ENCODE data around the gene CAST. TPM values are rescaled to one million over a fixed set of nuclear protein-coding genes. Genes with fewer than 3 reads are reported as not detected.

CAST gene
- total RNA-seq, 1 experiment from 2014 or later = 52.3 TPM

- Histone ChIP-seq H3K9me3 (ENCODE audit: control insufficient read depth, low read depth, low read length) (no peaks in the 10 kb centered on the region), H3K79me1 (ENCODE audit: insufficient read depth, low read depth, low read length, poor library complexity, severe bottlenecking) (no peaks in the 10 kb centered on the region), H3K27ac (ENCODE audit: insufficient read length, low read depth, low read length) (no peak overlapping the region), H3K18ac (ENCODE audit: insufficient read length, low read depth, low read length) (no peak overlapping the region), H3K4me2 (ENCODE audit: insufficient read depth, insufficient read length, low read length) (no peak overlapping the region), H3K4me1 (ENCODE audit: insufficient read depth, low read length) (no peaks in the 10 kb centered on the region), H3K14ac (ENCODE audit: insufficient read depth, low read length) (no peak overlapping the region), H4K8ac (replicated peaks; ENCODE audit: insufficient read length, low read depth, low read length) (no peak overlapping the region), H3K27me3 (ENCODE audit: insufficient read depth, low read length) (no peaks in the 10 kb centered on the region), H2BK15ac (ENCODE audit: low read depth, low read length) (no peak overlapping the region), H3K23ac (ENCODE audit: insufficient read length, low read depth, low read length) (no peak overlapping the region), H4K5ac (ENCODE audit: insufficient read length, low read depth, low read length) (no peak overlapping the region), H3K4ac (ENCODE audit: low read depth, low read length) (no peak overlapping the region), H2BK20ac (ENCODE audit: low read depth, low read length, poor library complexity, severe bottlenecking) (no peak overlapping the region), H3K56ac (ENCODE audit: insufficient read length, low read depth, low read length) (no peak overlapping the region), H2AK5ac (ENCODE audit: insufficient read length, low read length) (no peak overlapping the region), H2BK12ac (ENCODE audit: insufficient read length, low read depth, low read length) (no peak overlapping the region), H2BK120ac (ENCODE audit: low read depth, low read length, poor library complexity, severe bottlenecking) (no peak overlapping the region), H4K20me1 (ENCODE audit: control insufficient read depth, insufficient read depth, insufficient read length) (no peaks in the 10 kb centered on the region), H3K79me2 (ENCODE audit: insufficient read depth, low read length) (no peaks in the 10 kb centered on the region), H3K23me2 (ENCODE audit: insufficient read length, low read depth, low read length, poor library complexity, severe bottlenecking) (no peaks in the 10 kb centered on the region), H3K9ac (ENCODE audit: extremely low read depth, insufficient read length, low read length) (no peak overlapping the region), H2AFZ (ENCODE audit: low read length) (no peak overlapping the region), H2BK5ac (ENCODE audit: insufficient read length, low read length) (no peak overlapping the region), H4K91ac (ENCODE audit: insufficient read length, low read depth, low read length) (no peak overlapping the region), H3T11ph (ENCODE audit: low read length) (no peak overlapping the region)
- Mint-ChIP-seq H3K4me3 (no peak overlapping the region), H3K9me3 (no peaks in the 10 kb centered on the region), H3K27ac (no peak overlapping the region), H3K27me3 (ENCODE audit: low read depth) (no peaks in the 10 kb centered on the region), H3K36me3 (ENCODE audit: insufficient read depth in 1 of 3, low read depth in 3 of 3) (no peaks in the 10 kb centered on the region), H3K4me1 (peaks cover 3 to 4% of the 10 kb centered on the region in 2 experiments; a peak in 2 of 4 replicates)
- no peak for TF ChIP-seq CTCF (conservative IDR thresholded peaks at IDR 0.05)
- 100% methylated on average over 1 of the region's 4 CpGs for WGBS (ENCODE audit: extremely low coverage, insufficient read length, low lambda C conversion rate)
- DNase-seq = no peak
Measured at GRCh38 chr5:96636594-96636993, 25.6 kb upstream of the CAST start.

Measured in H9 (cell line).